B cell (primary cell): ENCODE results near the gene FKBP11. TPM values are rescaled to one million over a fixed set of nuclear protein-coding genes. Genes with fewer than 3 reads are reported as not detected.

Source experiments
- ATAC-seq: fragments of 200-7000 bp; cut with Tn5 transposase; one replicate; pipeline ENCODE4 v1.10.0; 2021; ENCODE audit warnings: low read depth, mild to moderate bottlenecking, moderate number of reproducible peaks, moderate library complexity
- CTCF ChIA-PET: fragments of 350-600 bp; sonication (Branson Sonifier 250); formaldehyde crosslinking; loops from one replicate; lab custom pipeline; 2021; ENCODE audit warnings: antibody characterized with exemption, inconsistent platforms; lab: Charles Lee
- POLR2A ChIA-PET: fragments of 350-600 bp; sonication (Branson Sonifier 250); formaldehyde crosslinking; loops from one replicate; lab custom pipeline; 2021; ENCODE audit warnings: antibody characterized with exemption; lab: Charles Lee
- DNase-seq: peaks from one replicate; pipeline ENCODE4 v3.0.0; 2013
- H2AFZ ChIP-seq: 2 replicates; pipeline ENCODE4 v1.6.1; 2012; ENCODE audit warnings: mild to moderate bottlenecking, low read depth, low read length; ENCODE audit not compliant: insufficient read depth, poor library complexity, severe bottlenecking
- H3K27ac ChIP-seq, 2 donors: 1 replicate in 1 of 2; 2 replicates in 1 of 2; pipeline ENCODE4 v1.5.1; 2012 to 2013; ENCODE audit warnings: low read length in 2 of 2, mild to moderate bottlenecking in 2 of 2, moderate library complexity in 1 of 2
- H3K27me3 ChIP-seq, 4 experiments: fragments of 200-600 bp in 1 of 4; sonication (generic) in 1 of 4; replicated peaks in 1 of 4; 1 replicate in 2 of 4; 2 replicates in 2 of 4; pipeline versions ENCODE4 v1.6.1 to v1.7.0; 2013 to 2016; ENCODE audit warnings: low read length in 3 of 4, mild to moderate bottlenecking in 2 of 4, mixed read lengths in 1 of 4, moderate library complexity in 1 of 4; ENCODE audit not compliant: insufficient read depth in 4 of 4, control insufficient read depth in 3 of 4; ENCODE audit errors: control extremely low read depth in 1 of 4
- H3K36me3 ChIP-seq, 2 experiments: replicated peaks in 1 of 2; 1 replicate in 1 of 2; 2 replicates in 1 of 2; pipeline versions ENCODE4 v1.6.1 to v1.7.1; 2013; ENCODE audit warnings: low read length in 1 of 2; ENCODE audit not compliant: insufficient read depth in 2 of 2, control insufficient read depth in 1 of 2; ENCODE audit errors: control extremely low read depth in 1 of 2, extremely low read depth in 1 of 2
- H3K4me1 ChIP-seq, 2 donors: fragments of 200-600 bp in 1 of 2; sonication (generic) in 1 of 2; 1 replicate in 1 of 2; 2 replicates in 1 of 2; pipeline versions ENCODE4 v1.5.1 to v1.6.1; 2013 to 2017; ENCODE audit warnings: low read length in 2 of 2; ENCODE audit not compliant: control insufficient read depth in 2 of 2, insufficient read depth in 2 of 2
- H3K4me2 ChIP-seq: replicated peaks from 2 replicates; pipeline ENCODE3; 2012; ENCODE audit warnings: mild to moderate bottlenecking, low read depth, low read length; ENCODE audit not compliant: poor library complexity, severe bottlenecking
- H3K4me3 ChIP-seq, 5 experiments: fragments of 200-600 bp in 1 of 5; sonication (generic) in 1 of 5; 1 replicate in 3 of 5; 2 replicates in 2 of 5; pipeline versions ENCODE4 v1.5.1 to v1.7.0; 2011 to 2016; ENCODE audit warnings: low read length in 4 of 5, mild to moderate bottlenecking in 4 of 5, low read depth in 2 of 5, control low read depth in 1 of 5, moderate library complexity in 1 of 5; ENCODE audit not compliant: insufficient read depth in 1 of 5; ENCODE audit errors: control extremely low read depth in 1 of 5, extremely low read depth in 1 of 5
- H3K79me2 ChIP-seq: fragments of 200-600 bp; sonication (generic); one replicate; pipeline ENCODE4 v1.6.0; 2016; ENCODE audit warnings: low read length; ENCODE audit not compliant: control insufficient read depth, insufficient read depth
- H3K9ac ChIP-seq: fragments of 200-600 bp; sonication (generic); 2 replicates; pipeline ENCODE4 v1.6.1; 2017; ENCODE audit warnings: mild to moderate bottlenecking, low read length, moderate library complexity
- H3K9me3 ChIP-seq, 3 donors: one replicate each; pipeline versions ENCODE4 v1.6.1 to v1.7.1; 2013; ENCODE audit warnings: low read length in 2 of 3; ENCODE audit not compliant: control insufficient read depth in 2 of 3, insufficient read depth in 1 of 3; ENCODE audit errors: control extremely low read depth in 1 of 3
- H4K20me1 ChIP-seq: 2 replicates; pipeline ENCODE4 v1.6.0; 2012; ENCODE audit warnings: mild to moderate bottlenecking, low read length; ENCODE audit not compliant: insufficient read depth, control insufficient read depth, poor library complexity, severe bottlenecking
- H3K27ac Mint-ChIP-seq: one replicate; pipeline ENCODE4 v1.8.0; 2021; ENCODE audit warnings: mixed read lengths
- H3K27me3 Mint-ChIP-seq: one replicate; pipeline ENCODE4 v1.8.0; 2021; ENCODE audit warnings: mixed read lengths
- H3K4me1 Mint-ChIP-seq: one replicate; pipeline ENCODE4 v1.8.0; 2021; ENCODE audit warnings: mixed read lengths
- H3K4me3 Mint-ChIP-seq: one replicate; pipeline ENCODE4 v1.8.0; 2021; ENCODE audit warnings: mixed read lengths
- H3K9me3 Mint-ChIP-seq: one replicate; pipeline ENCODE4 v1.8.0; 2022; ENCODE audit warnings: mixed read lengths; ENCODE audit not compliant: insufficient read depth
- CTCF ChIP-seq: fragments of 200-600 bp; IDR thresholded peaks from one replicate; pipeline ENCODE4 v1.8.0; 2022; ENCODE audit warnings: antibody characterized with exemption, mild to moderate bottlenecking
- EZH2 ChIP-seq: IDR thresholded peaks from 2 replicates; pipeline ENCODE4 v1.6.1; 2012; ENCODE audit warnings: borderline replicate concordance, low read depth, mild to moderate bottlenecking, moderate library complexity, low read length; ENCODE audit not compliant: insufficient read depth, poor library complexity, severe bottlenecking
- intact Hi-C: fragments of 100-400 bp; cut with micrococcal nuclease; formaldehyde crosslinking; loops from one replicate; pipeline ENCODE4 v1.10.0; 2022
- polyA plus RNA-seq: library from polyadenylated mRNA; depleted of rRNA; stranded (reverse); fragments of >200 nt; gene quantifications from 2 replicates; pipeline ENCODE4 v1.2.3, GENCODE V29; 2012
- total RNA-seq, 2 donors: library from RNA; stranded (reverse); fragments of 120-200 nt in 1 of 2; gene quantifications; 1 replicate in 1 of 2; 2 replicates in 1 of 2; pipeline versions ENCODE4 v1.2.3 to v1.2.4, GENCODE V29; 2013 to 2022

Gene FKBP11
- total and polyA plus RNA-seq, 2 donors (not counting 1 experiment from before 2014, with no cell fraction given): 26.7 to 52.5 TPM

- Mint-ChIP-seq H3K4me1 (peaks cover 19% of the 10 kb centered on the region), H3K9me3 (no peaks in the 10 kb centered on the region), H3K27me3 (peaks cover under 1% of the 10 kb centered on the region), H3K27ac (no peak overlapping the region), H3K4me3 (no peak overlapping the region)
- Histone ChIP-seq H4K20me1 (peaks cover 5% of the 10 kb centered on the region), H3K4me1 (peaks cover 13 to 23% of the 10 kb centered on the region in 2 donors), H3K79me2 (no peaks in the 10 kb centered on the region), H3K27me3 (peaks cover 0 to 10% (median 3%) of the 10 kb centered on the region in 4 experiments), H3K9ac (no peak overlapping the region), H2AFZ (no peak overlapping the region), H3K9me3 (peaks cover 0 to 4% (median 0%) of the 10 kb centered on the region in 3 donors), H3K36me3 (no peaks in the 10 kb centered on the region), H3K4me2 (no peak overlapping the region), H3K4me3 (no peak overlapping the region), H3K27ac (no peak overlapping the region)
- no peak for ATAC-seq
- no peak for DNase-seq
- TF ChIP-seq CTCF: no peak
- TF ChIP-seq EZH2: no peak
- ChIA-PET POLR2A (no interaction called here), CTCF (interaction anchor here (1.6 to 7.2 kb wide), 2 partner anchors 14 to 31 kb away, joined by 3 to 71 read pairs; partner anchors contain the start of gene WNT1)
- intact Hi-C loops: no loop called here
Measured at GRCh38 chr12:48965298-48965838, 40.1 kb upstream of the FKBP11 start.

GRCh38 chr12:48961801-48962200 is 36.5 kb upstream of the FKBP11 start:
- Histone ChIP-seq H4K20me1 (no peaks in the 10 kb centered on the region), H3K79me2 (peaks cover 6% of the 10 kb centered on the region), H3K36me3 (no peaks in the 10 kb centered on the region), H3K27me3 (peaks cover 0 to 3% (median 0%) of the 10 kb centered on the region in 4 experiments), H3K9me3 (no peaks in the 10 kb centered on the region), H3K9ac (no peak overlapping the region), H3K4me3 (no peak overlapping the region), H3K27ac (no peak overlapping the region), H3K4me1 (peaks cover 8 to 21% of the 10 kb centered on the region in 2 donors), H3K4me2 (no peak overlapping the region), H2AFZ (no peak overlapping the region)
- Mint-ChIP-seq H3K9me3 (no peaks in the 10 kb centered on the region), H3K4me1 (peaks cover 19% of the 10 kb centered on the region), H3K27me3 (no peaks in the 10 kb centered on the region), H3K27ac (no peak overlapping the region), H3K4me3 (no peak overlapping the region)
- CTCF ChIA-PET: interaction anchor here (1.2 kb wide), 1 partner anchor 16 kb away, joined by 3 read pairs; no protein-coding TSS in a partner anchor
- ATAC-seq (no peak), DNase-seq (no peak)
- POLR2A ChIA-PET: no interaction called here
- no peak for TF ChIP-seq EZH2
- TF ChIP-seq CTCF: no peak
- intact Hi-C loops: no loop called here
